Measurements from ENCODE around the gene NSL1.
A peak's percentile ranks its signal among the peaks of the same experiment; 100 is the strongest.

Gene NSL1

DNA sequence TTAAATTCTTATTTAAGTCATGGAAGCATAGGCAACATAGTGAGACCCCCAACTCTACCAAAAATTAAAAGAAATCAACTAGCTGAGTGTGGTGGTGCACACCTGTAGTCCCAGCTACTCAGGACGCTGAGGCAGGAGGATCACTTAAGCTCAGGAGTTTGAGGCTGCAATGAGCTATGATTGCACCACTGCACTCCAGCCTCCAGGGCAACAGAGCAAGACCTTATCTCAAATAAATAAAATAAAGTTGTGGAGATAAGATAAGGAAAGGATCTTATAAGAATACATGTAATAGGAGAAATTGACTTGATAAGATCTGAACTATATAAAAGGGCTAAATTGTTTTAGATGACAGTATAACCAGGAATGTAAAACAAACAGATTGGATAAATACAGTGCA lies 89.7 kb downstream of the NSL1 start:
- Histone ChIP-seq H3K27ac (ENCODE audit: low read depth, low read length) (no peak overlapping the region), H3K9ac (ENCODE audit: low read length) (no peak overlapping the region), H2AFZ (ENCODE audit: low read depth, low read length, severe bottlenecking) (no peak overlapping the region), H3K36me3 (ENCODE audit: low read length) (no peaks in the 10 kb centered on the region), H4K20me1 (ENCODE audit: low read depth, low read length) (no peaks in the 10 kb centered on the region), H3K27me3 (ENCODE audit: low read length) (no peaks in the 10 kb centered on the region), H3K9me3 (ENCODE audit: insufficient read depth, low read length) (no peaks in the 10 kb centered on the region), H3K79me2 (ENCODE audit: insufficient read depth, low read length) (no peaks in the 10 kb centered on the region), H3K9me2 (replicated peaks; ENCODE audit: insufficient read depth, low read length) (no peaks in the 10 kb centered on the region), H3K4me2 (ENCODE audit: low read depth, low read length, poor library complexity, severe bottlenecking) (no peak overlapping the region), H3K4me3 (ENCODE audit: insufficient read depth, low read length, poor library complexity, severe bottlenecking) (no peak overlapping the region), H3F3A (ENCODE audit: insufficient read depth) (peaks cover 20% of the 10 kb centered on the region)
- TF ChIP-seq EZH2phosphoT487 (conservative IDR thresholded peaks at IDR 0.05; ENCODE audit: low read length), result no peak
- TF ChIP-seq, protein P1, sequence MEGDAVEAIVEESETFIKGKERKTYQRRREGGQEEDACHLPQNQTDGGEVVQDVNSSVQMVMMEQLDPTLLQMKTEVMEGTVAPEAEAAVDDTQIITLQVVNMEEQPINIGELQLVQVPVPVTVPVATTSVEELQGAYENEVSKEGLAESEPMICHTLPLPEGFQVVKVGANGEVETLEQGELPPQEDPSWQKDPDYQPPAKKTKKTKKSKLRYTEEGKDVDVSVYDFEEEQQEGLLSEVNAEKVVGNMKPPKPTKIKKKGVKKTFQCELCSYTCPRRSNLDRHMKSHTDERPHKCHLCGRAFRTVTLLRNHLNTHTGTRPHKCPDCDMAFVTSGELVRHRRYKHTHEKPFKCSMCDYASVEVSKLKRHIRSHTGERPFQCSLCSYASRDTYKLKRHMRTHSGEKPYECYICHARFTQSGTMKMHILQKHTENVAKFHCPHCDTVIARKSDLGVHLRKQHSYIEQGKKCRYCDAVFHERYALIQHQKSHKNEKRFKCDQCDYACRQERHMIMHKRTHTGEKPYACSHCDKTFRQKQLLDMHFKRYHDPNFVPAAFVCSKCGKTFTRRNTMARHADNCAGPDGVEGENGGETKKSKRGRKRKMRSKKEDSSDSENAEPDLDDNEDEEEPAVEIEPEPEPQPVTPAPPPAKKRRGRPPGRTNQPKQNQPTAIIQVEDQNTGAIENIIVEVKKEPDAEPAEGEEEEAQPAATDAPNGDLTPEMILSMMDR (IDR thresholded peaks at IDR 0.05; ENCODE audit: insufficient read depth, low read length, poor library complexity, severe bottlenecking), result no peak

DNA sequence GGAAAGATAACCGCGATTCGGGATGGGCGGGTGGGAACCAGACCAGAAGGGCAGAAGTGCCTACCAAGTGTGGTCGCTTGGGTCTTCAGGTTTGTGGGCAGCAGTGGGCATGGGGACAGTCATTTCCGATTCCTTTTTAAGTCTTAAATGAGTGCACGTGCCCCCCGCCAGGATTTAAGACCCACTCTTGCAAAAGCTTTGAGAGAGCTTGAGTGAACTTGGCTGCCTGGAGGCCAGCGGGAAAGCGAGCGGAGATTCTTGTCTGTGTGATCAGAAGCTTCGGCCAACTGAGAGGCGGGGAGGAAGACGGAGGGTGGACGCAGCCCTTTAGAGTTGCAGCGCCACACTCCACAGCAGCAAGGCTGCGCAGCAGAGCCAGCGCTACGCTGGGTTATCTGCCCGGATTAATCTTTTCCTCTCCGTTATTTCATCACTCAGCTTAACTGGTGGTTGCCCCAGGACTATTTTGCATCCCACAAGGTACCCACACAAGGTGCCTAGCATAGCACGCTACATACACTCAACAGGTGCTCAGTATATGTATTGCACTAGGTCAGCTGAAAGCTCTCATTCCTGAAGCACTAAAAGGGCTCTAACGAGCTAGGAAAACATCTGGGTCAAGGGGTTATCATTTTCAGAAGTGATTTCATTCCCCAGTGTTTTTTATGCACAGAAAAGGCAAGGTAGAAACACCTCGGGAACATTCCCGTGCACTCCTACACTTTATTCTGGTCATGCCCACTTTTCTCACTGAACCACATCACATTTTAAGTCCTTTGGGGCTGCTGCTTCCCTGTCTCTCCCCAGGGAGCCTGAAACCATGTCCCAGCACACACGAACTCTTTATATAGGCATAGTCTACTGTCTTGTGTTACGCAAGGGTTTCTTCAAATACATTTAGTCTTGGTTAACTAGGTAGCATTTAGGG lies 90.4 kb downstream of the NSL1 start:
- TF ChIP-seq, protein P1 (IDR thresholded peaks at IDR 0.05; ENCODE audit: insufficient read depth, low read length, poor library complexity, severe bottlenecking), result no peak
- no peak for TF ChIP-seq EZH2phosphoT487 (conservative IDR thresholded peaks at IDR 0.05; ENCODE audit: low read length)
- Histone ChIP-seq H3K36me3 (ENCODE audit: low read length) (no peaks in the 10 kb centered on the region), H3K9me3 (ENCODE audit: insufficient read depth, low read length) (no peaks in the 10 kb centered on the region), H3K79me2 (ENCODE audit: insufficient read depth, low read length) (no peaks in the 10 kb centered on the region), H4K20me1 (ENCODE audit: low read depth, low read length) (no peaks in the 10 kb centered on the region), H3K27me3 (ENCODE audit: low read length) (no peaks in the 10 kb centered on the region), H3K9ac (ENCODE audit: low read length) (no peak overlapping the region), H3K27ac (ENCODE audit: low read depth, low read length) (no peak overlapping the region), H2AFZ (ENCODE audit: low read depth, low read length, severe bottlenecking) (no peak overlapping the region), H3K4me2 (ENCODE audit: low read depth, low read length, poor library complexity, severe bottlenecking) (no peak overlapping the region), H3K4me3 (ENCODE audit: insufficient read depth, low read length, poor library complexity, severe bottlenecking) (no peak overlapping the region), H3K9me2 (replicated peaks; ENCODE audit: insufficient read depth, low read length) (no peaks in the 10 kb centered on the region), H3F3A (ENCODE audit: insufficient read depth) (peaks cover 20% of the 10 kb centered on the region)

DNA sequence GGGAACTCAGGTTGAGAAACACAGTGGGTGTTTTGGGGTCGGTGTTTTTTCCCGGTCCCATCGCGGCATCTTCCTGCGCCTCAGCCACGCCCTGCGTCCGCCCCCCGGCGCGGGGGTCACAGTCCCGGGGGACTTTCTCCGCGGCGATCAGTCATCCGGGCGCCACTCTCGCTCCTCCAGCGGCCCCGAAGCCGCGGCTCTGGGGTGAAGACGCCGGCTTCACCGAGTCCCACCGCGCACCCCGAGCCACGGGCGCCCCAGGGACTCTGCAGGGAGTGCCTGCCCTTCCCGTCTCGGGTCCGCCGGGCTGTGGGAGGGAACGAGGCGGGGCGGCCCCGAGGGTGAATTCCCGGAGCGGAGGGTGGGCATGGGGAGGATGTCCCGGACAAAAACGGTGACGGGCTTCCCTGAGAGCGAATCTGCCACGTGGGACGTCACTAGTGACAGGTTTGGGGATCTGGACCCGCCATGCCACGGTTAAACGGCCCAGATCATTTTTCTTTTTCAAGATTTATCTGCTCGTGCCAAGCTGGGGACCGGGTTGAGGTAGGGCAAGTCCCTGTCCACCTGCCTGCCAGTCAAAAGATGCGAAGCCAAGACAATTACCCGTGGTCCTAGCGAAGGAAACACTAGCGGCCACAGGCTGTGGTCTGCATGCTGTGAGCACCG lies 91.2 kb downstream of the NSL1 start:
- Histone ChIP-seq H3K27me3 (ENCODE audit: low read length) (no peaks in the 10 kb centered on the region), H3F3A (ENCODE audit: insufficient read depth) (peaks cover 20% of the 10 kb centered on the region), H3K9ac (ENCODE audit: low read length) (peak overlapping the region; percentile 55), H3K27ac (ENCODE audit: low read depth, low read length) (no peak overlapping the region), H3K9me2 (replicated peaks; ENCODE audit: insufficient read depth, low read length) (no peaks in the 10 kb centered on the region), H3K79me2 (ENCODE audit: insufficient read depth, low read length) (no peaks in the 10 kb centered on the region), H4K20me1 (ENCODE audit: low read depth, low read length) (no peaks in the 10 kb centered on the region), H2AFZ (ENCODE audit: low read depth, low read length, severe bottlenecking) (peak overlapping the region; percentile 95), H3K4me2 (ENCODE audit: low read depth, low read length, poor library complexity, severe bottlenecking) (peak overlapping the region; percentile 90), H3K4me3 (ENCODE audit: insufficient read depth, low read length, poor library complexity, severe bottlenecking) (peak overlapping the region; percentile 75), H3K36me3 (ENCODE audit: low read length) (no peaks in the 10 kb centered on the region), H3K9me3 (ENCODE audit: insufficient read depth, low read length) (no peaks in the 10 kb centered on the region)
- TF ChIP-seq, protein P1 (IDR thresholded peaks at IDR 0.05; ENCODE audit: insufficient read depth, low read length, poor library complexity, severe bottlenecking), result no peak
- TF ChIP-seq EZH2phosphoT487 (conservative IDR thresholded peaks at IDR 0.05; ENCODE audit: low read length), result 0 out of 2 replicates have a peak, but pooled peaks have one; percentile 89

All from SU-DHL-6 (cell line).